ENCODE measurements around the gene PHC1. TPM values are rescaled to one million over a fixed set of nuclear protein-coding genes. Genes with fewer than 3 reads are reported as not detected.

The PHC1 gene
- total RNA-seq, 1 donor from 2014 or later = 29.7 TPM

GRCh38 chr12:8987163-8987562, 72.9 kb downstream of the PHC1 start:
- DNase-seq (no peak), ATAC-seq (no peak)
- Histone ChIP-seq H3K27me3 (no peaks in the 10 kb centered on the region), H3K4me1 (peaks cover 4% of the 10 kb centered on the region), H3K4me3 (no peak overlapping the region), H3K27ac (no peak overlapping the region), H3K36me3 (no peaks in the 10 kb centered on the region), H3K9me3 (no peaks in the 10 kb centered on the region)
- intact Hi-C loops (cut with DNase I) = no loop called here
- TF ChIP-seq CTCF (IDR thresholded peaks at IDR 0.05) = no peak

GRCh38 chr12:8987685-8988084, 73.4 kb downstream of the PHC1 start:
- intact Hi-C loops (cut with DNase I) = no loop called here
- Histone ChIP-seq H3K36me3 (no peaks in the 10 kb centered on the region), H3K9me3 (no peaks in the 10 kb centered on the region), H3K4me1 (peaks cover 4% of the 10 kb centered on the region), H3K27me3 (no peaks in the 10 kb centered on the region), H3K4me3 (no peak overlapping the region), H3K27ac (peak overlapping the region; percentile 39)
- no peak for TF ChIP-seq CTCF (IDR thresholded peaks at IDR 0.05)
- ATAC-seq (no peak), DNase-seq (no peak)

- Histone ChIP-seq H3K27ac (peak within 1 kb of the TSS; percentile 32), H3K4me1 (peaks cover 4% of the 10 kb centered on the region), H3K9me3 (no peaks in the 10 kb centered on the region), H3K27me3 (no peaks in the 10 kb centered on the region), H3K36me3 (no peaks in the 10 kb centered on the region), H3K4me3 (no peak within 1 kb of the TSS)
- no peak for DNase-seq
- intact Hi-C loops (cut with DNase I) = no loop called here
- no peak for TF ChIP-seq CTCF (IDR thresholded peaks at IDR 0.05)
- ATAC-seq = no peak
Observed at GRCh38 chr12:8989413-8989812, 75.1 kb downstream of the PHC1 start, which contains the start of gene KLRG1. Gene KLRG1, plus strand, starts transcription at chr12:8989546. Its CDS starts 90 bp downstream, at chr12:8989636.

Other genes with a start within 250 kb of the PHC1 start
- 32.0 TPM for gene RIMKLB, start 216.5 kb upstream of the PHC1 start, total RNA-seq
- gene A2ML1, start 91.9 kb upstream of the PHC1 start, total RNA-seq = not detected
- gene M6PR, start 35.1 kb downstream of the PHC1 start, total RNA-seq = 176 TPM
- gene KLRG1, start 75.0 kb downstream of the PHC1 start, total RNA-seq = 3.3 TPM
- gene A2M, start 201.4 kb downstream of the PHC1 start, total RNA-seq = 2,772 TPM